Measurements from ENCODE around the gene SLC1A4.
A peak's percentile ranks its signal among the peaks of the same experiment; 100 is the strongest.

Gene SLC1A4

DNA sequence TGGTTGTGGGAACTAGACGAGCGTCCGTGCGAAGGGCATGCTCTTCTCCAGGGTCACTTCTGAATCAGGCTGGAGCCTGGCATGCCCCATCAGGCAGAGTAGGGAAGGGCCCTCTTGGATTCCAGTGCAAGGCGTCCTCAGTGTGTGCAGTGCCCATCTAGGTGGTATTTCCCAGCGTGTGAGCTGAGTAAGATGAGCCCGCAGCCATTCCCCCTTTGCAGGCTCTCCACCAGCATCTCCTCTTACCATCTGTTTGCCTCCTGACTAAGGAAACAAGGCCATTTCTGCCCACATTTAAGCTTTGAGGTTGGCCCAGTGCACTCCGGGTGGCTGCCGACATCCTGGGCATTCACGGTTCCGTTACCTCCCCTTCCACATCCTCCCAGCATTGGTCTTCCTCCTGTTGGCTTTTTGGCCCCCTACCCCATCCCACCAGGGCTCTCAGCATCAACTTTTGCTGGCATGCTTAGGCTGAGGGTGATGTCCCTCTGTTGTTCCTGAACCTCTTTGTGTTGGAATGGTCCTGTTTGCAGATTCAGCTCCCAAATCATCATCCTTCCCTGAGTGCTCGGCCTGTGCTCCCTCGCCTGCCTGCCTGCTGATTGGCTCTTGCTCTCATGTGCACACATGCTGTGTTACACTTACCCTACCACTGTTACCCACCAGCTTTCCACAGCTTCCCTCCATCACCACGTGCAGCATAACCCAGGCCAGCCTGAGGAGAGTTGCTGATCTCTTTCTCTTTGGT is 78.8 kb downstream of the SLC1A4 start:
- no peak overlapping the region for H3K4me3 ChIP-seq (ENCODE audit: low read depth, low read length)
- TF ChIP-seq, protein P1, sequence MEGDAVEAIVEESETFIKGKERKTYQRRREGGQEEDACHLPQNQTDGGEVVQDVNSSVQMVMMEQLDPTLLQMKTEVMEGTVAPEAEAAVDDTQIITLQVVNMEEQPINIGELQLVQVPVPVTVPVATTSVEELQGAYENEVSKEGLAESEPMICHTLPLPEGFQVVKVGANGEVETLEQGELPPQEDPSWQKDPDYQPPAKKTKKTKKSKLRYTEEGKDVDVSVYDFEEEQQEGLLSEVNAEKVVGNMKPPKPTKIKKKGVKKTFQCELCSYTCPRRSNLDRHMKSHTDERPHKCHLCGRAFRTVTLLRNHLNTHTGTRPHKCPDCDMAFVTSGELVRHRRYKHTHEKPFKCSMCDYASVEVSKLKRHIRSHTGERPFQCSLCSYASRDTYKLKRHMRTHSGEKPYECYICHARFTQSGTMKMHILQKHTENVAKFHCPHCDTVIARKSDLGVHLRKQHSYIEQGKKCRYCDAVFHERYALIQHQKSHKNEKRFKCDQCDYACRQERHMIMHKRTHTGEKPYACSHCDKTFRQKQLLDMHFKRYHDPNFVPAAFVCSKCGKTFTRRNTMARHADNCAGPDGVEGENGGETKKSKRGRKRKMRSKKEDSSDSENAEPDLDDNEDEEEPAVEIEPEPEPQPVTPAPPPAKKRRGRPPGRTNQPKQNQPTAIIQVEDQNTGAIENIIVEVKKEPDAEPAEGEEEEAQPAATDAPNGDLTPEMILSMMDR (IDR thresholded peaks at IDR 0.05; ENCODE audit: low read depth, low read length, missing control alignments): no peak
- DNase-seq (ENCODE audit: low read depth): no peak

DNA sequence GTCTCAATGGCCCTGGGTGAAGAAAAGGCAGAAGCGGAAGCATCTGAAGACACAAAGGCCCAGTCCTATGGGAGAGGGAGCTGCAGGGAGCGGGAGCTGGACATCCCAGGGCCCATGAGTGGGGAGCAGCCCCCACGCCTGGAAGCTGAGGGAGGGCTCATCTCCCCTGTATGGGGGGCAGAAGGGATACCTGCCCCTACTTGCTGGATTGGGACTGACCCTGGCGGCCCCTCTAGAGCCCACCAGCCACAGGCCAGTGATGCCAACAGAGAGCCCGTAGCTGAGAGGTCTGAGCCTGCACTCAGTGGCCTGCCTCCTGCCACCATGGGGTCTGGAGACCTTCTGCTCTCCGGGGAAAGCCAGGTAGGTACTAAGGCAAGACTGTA is 80.2 kb downstream of the SLC1A4 start:
- DNase-seq (ENCODE audit: low read depth): no peak
- TF ChIP-seq, protein P1 (IDR thresholded peaks at IDR 0.05; ENCODE audit: low read depth, low read length, missing control alignments): no peak
- H3K4me3 ChIP-seq (ENCODE audit: low read depth, low read length): no peak overlapping the region

DNA sequence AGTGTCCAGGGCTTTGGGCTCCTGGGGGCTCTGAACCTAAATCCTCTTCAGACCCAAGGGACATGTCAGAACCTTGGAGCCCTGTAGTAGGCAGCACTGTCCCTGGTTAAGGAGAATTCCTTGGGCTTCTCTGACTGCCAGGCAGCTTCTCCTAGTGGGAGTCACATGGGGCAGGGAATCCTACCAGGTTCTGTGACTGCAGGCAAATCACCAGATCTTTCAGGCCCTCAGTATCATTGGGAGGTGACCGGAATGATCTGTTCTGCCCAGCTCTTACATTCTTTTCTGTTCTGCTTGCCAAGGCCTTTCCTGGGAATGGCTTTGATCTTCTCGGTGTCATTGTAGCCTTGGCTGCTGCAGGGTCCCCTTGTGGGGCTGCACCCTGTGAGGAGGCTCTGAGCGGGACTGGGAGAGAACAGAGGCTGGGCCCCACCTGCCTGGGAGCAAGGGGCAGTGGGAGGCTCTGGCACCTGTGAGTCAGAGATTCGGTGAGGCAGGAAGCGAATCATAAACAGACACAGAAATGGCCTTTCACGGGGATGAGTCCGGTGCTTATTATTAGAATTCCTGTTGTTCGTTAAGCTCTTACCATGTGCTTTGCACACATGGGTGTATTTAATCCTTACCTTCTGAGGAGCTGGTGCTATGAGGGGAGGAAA is 81.1 kb downstream of the SLC1A4 start:
- DNase-seq (ENCODE audit: low read depth): no peak
- TF ChIP-seq, protein P1 (IDR thresholded peaks at IDR 0.05; ENCODE audit: low read depth, low read length, missing control alignments): no peak
- no peak overlapping the region for H3K4me3 ChIP-seq (ENCODE audit: low read depth, low read length)

DNA sequence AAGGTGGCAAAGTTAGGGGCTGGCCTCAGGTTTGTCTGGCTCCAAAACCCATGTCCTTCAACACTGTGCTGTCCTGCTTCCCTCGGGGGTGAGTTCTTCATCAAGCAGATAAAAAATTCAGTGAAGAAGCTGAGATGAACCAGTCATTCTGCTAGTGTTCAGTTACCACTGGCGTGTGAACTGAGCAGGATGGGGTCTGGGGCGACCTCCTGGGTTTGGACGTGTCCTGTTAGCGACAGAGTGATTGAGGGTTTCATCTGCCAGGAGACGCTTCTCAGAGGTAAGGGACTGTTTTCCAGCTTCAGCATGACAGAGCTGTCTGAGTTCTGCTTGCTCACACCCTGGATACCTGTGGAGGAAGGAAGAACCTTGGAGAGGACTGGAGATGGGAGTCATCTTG is 81.7 kb downstream of the SLC1A4 start:
- DNase-seq (ENCODE audit: low read depth): no peak
- TF ChIP-seq, protein P1 (IDR thresholded peaks at IDR 0.05; ENCODE audit: low read depth, low read length, missing control alignments): no peak
- H3K4me3 ChIP-seq (ENCODE audit: low read depth, low read length): no peak overlapping the region

DNA sequence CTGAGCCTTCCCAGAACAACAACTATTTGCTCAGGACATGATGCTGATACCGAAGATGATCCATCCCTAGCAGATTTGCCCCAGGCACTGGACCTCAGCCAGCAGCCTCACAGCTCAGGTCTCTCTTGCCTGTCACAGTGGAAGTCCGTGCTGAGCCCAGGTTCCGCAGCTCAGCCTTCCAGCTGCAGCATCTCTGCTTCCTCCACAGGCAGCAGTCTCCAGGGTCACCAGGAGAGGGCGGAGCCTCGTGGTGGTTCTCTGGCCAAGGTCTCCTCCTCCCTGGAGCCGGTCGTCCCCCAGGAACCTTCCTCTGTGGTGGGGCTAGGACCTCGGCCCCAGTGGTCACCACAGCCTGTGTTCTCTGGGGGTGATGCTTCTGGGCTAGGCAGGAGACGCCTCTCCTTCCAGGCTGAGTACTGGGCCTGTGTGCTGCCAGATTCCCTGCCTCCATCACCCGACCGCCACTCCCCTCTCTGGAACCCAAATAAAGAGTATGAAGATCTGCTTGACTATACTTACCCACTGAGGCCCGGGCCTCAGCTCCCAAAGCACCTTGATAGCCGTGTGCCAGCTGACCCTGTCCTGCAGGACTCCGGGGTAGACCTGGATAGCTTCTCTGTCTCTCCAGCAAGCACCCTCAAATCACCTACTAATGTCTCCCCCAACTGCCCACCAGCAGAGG is 82.4 kb downstream of the SLC1A4 start:
- no peak for DNase-seq (ENCODE audit: low read depth)
- no peak overlapping the region for H3K4me3 ChIP-seq (ENCODE audit: low read depth, low read length)
- TF ChIP-seq, protein P1 (IDR thresholded peaks at IDR 0.05; ENCODE audit: low read depth, low read length, missing control alignments): peak; percentile 35

DNA sequence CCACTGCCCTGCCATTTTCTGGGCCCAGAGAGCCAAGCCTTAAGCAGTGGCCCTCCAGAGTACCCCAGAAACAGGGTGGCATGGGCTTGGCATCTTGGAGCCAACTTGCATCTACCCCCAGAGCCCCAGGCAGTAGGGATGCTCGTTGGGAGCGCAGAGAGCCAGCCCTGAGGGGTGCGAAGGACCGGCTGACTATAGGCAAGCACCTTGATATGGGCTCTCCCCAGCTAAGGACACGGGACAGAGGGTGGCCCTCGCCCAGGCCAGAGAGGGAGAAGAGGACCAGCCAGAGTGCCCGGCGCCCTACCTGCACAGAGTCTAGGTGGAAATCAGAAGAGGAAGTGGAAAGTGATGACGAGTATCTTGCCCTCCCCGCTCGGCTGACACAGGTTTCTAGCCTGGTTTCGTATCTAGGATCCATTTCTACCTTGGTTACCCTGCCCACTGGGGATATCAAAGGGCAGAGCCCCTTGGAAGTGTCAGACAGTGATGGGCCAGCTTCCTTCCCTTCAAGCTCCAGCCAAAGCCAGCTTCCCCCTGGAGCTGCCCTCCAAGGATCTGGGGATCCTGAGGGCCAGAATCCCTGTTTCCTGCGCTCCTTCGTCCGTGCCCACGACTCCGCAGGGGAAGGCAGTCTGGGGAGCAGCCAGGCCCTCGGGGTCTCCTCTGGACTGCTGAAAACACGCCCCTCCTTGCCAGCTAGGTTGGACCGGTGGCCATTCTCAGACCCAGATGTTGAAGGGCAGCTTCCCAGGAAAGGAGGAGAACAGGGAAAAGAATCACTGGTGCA is 83.2 kb downstream of the SLC1A4 start:
- TF ChIP-seq, protein P1 (IDR thresholded peaks at IDR 0.05; ENCODE audit: low read depth, low read length, missing control alignments): no peak
- H3K4me3 ChIP-seq (ENCODE audit: low read depth, low read length): no peak overlapping the region
- DNase-seq (ENCODE audit: low read depth): no peak
